SK-N-MC (cell line): ENCODE results near the gene SIVA1.

ENCODE experiments used
- EZH2 ChIP-seq: fragments of 200-600 bp; sonication (generic); IDR thresholded peaks from one replicate; pipeline ENCODE4 v1.6.1; 2017; ENCODE audit warnings: antibody characterized with exemption
- POLR2AphosphoS5 ChIP-seq: IDR thresholded peaks from 2 replicates; pipeline ENCODE4 v1.6.1; 2012; ENCODE audit warnings: mild to moderate bottlenecking, low read depth, low read length, borderline replicate concordance

GRCh38 chr14:104776481-104776880, 23.5 kb downstream of the SIVA1 start:
- TF ChIP-seq EZH2 = no peak
- no peak for TF ChIP-seq POLR2AphosphoS5
